ENCODE results near the gene RASAL3. TPM values are rescaled to one million over a fixed set of nuclear protein-coding genes. Genes with fewer than 3 reads are reported as not detected.

RASAL3 gene
- total RNA-seq, 1 donor from 2014 or later = 89.3 TPM

DNA sequence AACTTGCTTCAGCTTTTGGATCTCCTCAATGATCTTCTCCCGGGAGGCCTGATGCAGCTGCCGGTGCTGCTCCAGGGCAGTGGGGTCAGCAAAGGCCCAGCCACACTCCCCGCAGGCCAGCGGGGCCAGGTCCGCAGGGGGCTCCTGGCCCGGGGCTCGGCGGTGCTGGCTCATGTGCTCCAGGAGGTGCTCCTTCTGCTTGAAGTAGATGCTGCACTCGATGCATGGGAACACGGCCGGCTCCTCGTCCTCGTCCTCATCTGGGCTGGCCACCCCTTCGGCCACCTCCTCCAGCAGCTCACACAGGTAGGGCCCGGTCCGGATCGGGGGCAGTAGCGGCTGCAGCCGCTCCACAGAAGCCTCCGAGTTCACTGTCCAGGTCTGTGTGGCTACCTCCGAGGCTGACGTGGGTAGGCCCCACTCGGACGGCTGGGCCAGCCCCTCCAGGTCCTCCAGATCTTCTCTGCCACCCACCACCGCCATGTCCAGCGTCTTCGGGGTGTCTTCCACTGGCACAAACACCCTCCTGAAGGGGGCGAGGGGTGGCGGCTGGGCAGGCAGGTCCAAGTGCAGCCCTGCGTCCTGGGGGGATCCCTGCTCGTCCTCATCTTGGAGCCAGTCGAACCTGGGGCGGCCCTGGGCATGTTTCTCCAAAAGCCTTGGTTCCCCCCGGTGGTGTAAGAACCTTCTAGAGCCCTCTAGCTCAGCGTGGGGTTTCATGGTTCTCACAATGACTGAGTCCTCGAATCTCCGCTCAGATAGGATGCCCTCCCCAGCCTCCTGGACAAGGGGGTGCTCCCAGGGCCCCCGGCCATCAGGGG lies 24.3 kb downstream of the RASAL3 start:
- H3K27ac Mint-ChIP-seq = no peak overlapping the region
- CTCF ChIA-PET = no interaction called here

DNA sequence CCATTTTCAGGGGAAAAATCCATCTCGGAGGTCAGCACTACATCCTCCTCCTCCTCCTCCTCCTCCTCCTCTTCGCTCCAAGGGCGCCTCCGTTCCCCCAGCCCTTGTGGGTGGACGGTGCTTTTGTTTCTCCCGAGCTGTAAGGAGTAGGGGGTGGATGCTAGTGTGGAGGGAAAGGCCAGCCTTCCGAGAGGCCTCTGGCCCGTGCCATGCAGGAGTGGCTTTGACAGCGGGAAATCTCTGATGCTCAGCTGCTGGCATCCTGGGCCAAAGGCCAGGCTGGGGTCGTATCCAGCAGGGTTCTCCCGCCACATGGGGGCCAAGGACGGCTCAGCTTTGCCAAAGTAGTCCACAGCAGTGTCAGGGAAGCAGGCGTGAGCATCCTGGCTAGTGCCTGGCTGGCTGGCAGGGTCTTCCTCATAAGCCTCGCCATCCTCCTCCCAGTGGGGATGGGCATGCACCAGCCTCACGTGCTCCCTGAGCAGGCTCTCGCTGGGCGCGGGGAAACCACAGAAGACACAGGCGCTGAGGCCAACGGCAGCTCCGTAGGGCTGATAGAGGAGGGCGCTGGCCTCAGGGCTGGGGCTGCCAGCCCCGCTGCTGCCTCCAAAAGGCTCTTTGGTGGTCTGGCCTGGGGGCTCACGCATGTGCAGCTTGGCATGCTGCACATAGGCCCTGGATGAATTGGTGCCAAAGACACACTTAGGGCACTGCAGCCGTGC lies 25.1 kb downstream of the RASAL3 start:
- H3K27me3 Mint-ChIP-seq = no peaks in the 10 kb centered on the region
- TF ChIP-seq CTCF (IDR thresholded peaks at IDR 0.05) = no peak
- intact Hi-C loops (cut with micrococcal nuclease) = no loop called here
- H3K27ac Mint-ChIP-seq = no peak overlapping the region
- H3K4me3 Mint-ChIP-seq = no peak overlapping the region
- CTCF ChIA-PET = no interaction called here
- ATAC-seq (ENCODE audit: low read depth) = no peak
- POLR2A ChIA-PET = no interaction called here
- H3K9me3 Mint-ChIP-seq = no peaks in the 10 kb centered on the region
- DNase-seq = no peak
- H3K4me1 Mint-ChIP-seq = no peaks in the 10 kb centered on the region
- H3K36me3 Mint-ChIP-seq (ENCODE audit: low read depth) = no peaks in the 10 kb centered on the region

More for the DNA sequence above, 24.3 kb downstream of the RASAL3 start:
- no peak for DNase-seq
- Mint-ChIP-seq H3K36me3 (ENCODE audit: low read depth) (no peaks in the 10 kb centered on the region), H3K4me1 (no peaks in the 10 kb centered on the region), H3K4me3 (no peak overlapping the region), H3K27me3 (no peaks in the 10 kb centered on the region), H3K9me3 (no peaks in the 10 kb centered on the region)
- no peak for ATAC-seq (ENCODE audit: low read depth)
- no peak for TF ChIP-seq CTCF (IDR thresholded peaks at IDR 0.05)
- POLR2A ChIA-PET = no interaction called here
- intact Hi-C loops (cut with micrococcal nuclease) = no loop called here

DNA sequence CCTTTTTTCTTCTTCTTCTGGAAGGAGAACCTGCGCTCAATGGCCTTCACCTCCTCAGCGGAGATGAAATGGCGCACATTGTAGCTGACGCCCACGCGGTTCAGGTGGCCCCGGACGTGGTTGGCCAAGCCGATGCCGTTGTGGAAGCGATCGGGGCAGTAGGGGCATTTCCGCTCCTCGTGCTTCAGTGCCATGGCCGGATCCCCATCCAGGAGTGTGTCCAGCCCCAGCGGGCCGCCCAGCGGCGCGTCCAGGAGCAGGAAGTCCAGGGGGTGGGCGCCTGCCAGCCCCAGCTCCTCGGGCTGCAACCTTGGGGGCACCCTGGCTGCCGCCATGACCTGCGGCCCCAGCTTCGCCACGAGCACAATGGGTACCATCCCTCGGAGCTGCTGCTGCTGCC lies 25.8 kb downstream of the RASAL3 start:
- no peak for TF ChIP-seq CTCF (IDR thresholded peaks at IDR 0.05)
- Mint-ChIP-seq H3K27me3 (no peaks in the 10 kb centered on the region), H3K4me3 (no peak overlapping the region), H3K27ac (no peak overlapping the region), H3K36me3 (ENCODE audit: low read depth) (no peaks in the 10 kb centered on the region), H3K4me1 (peaks cover 1% of the 10 kb centered on the region), H3K9me3 (no peaks in the 10 kb centered on the region)
- POLR2A ChIA-PET = no interaction called here
- CTCF ChIA-PET = no interaction called here
- DNase-seq = no peak
- intact Hi-C loops (cut with micrococcal nuclease) = no loop called here
- ATAC-seq (ENCODE audit: low read depth) = no peak

GRCh38 chr19:15438124-15438496 lies 26.2 kb downstream of the RASAL3 start:
- DNase-seq = no peak
- H3K27ac Mint-ChIP-seq = no peak overlapping the region
- H3K9me3 Mint-ChIP-seq = no peaks in the 10 kb centered on the region
- H3K36me3 Mint-ChIP-seq (ENCODE audit: low read depth) = peaks cover under 1% of the 10 kb centered on the region
- H3K4me3 Mint-ChIP-seq = no peak overlapping the region
- TF ChIP-seq CTCF (IDR thresholded peaks at IDR 0.05) = no peak
- peaks cover 6% of the 10 kb centered on the region for H3K4me1 Mint-ChIP-seq
- H3K27me3 Mint-ChIP-seq = no peaks in the 10 kb centered on the region
- CTCF ChIA-PET = no interaction called here
- ATAC-seq (ENCODE audit: low read depth) = no peak
- intact Hi-C loops (cut with micrococcal nuclease) = no loop called here
- POLR2A ChIA-PET = no interaction called here

- H3K9me3 Mint-ChIP-seq = no peaks in the 10 kb centered on the region
- no peak overlapping the region for H3K27ac Mint-ChIP-seq
- H3K4me3 Mint-ChIP-seq = no peak overlapping the region
- intact Hi-C loops (cut with micrococcal nuclease) = no loop called here
- H3K4me1 Mint-ChIP-seq = peaks cover 10% of the 10 kb centered on the region
- no peak for TF ChIP-seq CTCF (IDR thresholded peaks at IDR 0.05)
- ATAC-seq (ENCODE audit: low read depth) = no peak
- H3K27me3 Mint-ChIP-seq = no peaks in the 10 kb centered on the region
- DNase-seq = no peak
- peaks cover 2% of the 10 kb centered on the region for H3K36me3 Mint-ChIP-seq (ENCODE audit: low read depth)
- ChIA-PET CTCF (interaction anchor here (2.6 kb wide), 1 partner anchor 18 kb away, joined by 9 read pairs; the partner anchor contains the start of gene AKAP8L), POLR2A (no interaction called here)
Measured at GRCh38 chr19:15437355-15438123, 26.8 kb downstream of the RASAL3 start.

Measured in activated B cell treated with CpG ODN at 0.5 μM for 24 hours (primary cell).